HEK293 (cell line): ENCODE results near the gene BMPR1A.
A peak's percentile ranks its signal among the peaks of the same experiment; 100 is the strongest.

Experiments used
- CTCF ChIA-PET: fragments of 350-600 bp; formaldehyde crosslinking; extraction: SDS; loops from one replicate; lab custom pipeline; 2021; ENCODE audit warnings: antibody characterized with exemption; lab: Yijun Ruan, JAX
- POLR2A ChIA-PET: fragments of 300-600 bp; formaldehyde crosslinking; extraction: SDS; loops from one replicate; lab custom pipeline; 2020; ENCODE audit warnings: antibody characterized with exemption, inconsistent platforms; lab: Yijun Ruan, JAX
- H3K27ac ChIP-seq: fragments of 200-500 bp; sonication (Bioruptor generic); 2 replicates; pipeline ENCODE4 v1.5.1; 2014; ENCODE audit warnings: low read depth, low read length, control low read depth, inconsistent platforms; ENCODE audit errors: extremely low read depth
- H3K36me3 ChIP-seq, 2 experiments: fragments of 200-500 bp in 1 of 2; sonication (Bioruptor generic) in 1 of 2; 1 replicate in 1 of 2; 2 replicates in 1 of 2; pipeline ENCODE4 v1.5.1; 2014 to 2017; ENCODE audit warnings: inconsistent platforms in 2 of 2, low read length in 2 of 2; ENCODE audit not compliant: control insufficient read depth in 2 of 2, insufficient read depth in 1 of 2
- H3K4me1 ChIP-seq: fragments of 200-500 bp; sonication (Bioruptor generic); 2 replicates; pipeline ENCODE4 v1.5.1; 2014; ENCODE audit warnings: mild to moderate bottlenecking, low read length, inconsistent platforms; ENCODE audit not compliant: control insufficient read depth, insufficient read depth
- H3K4me3 ChIP-seq: 2 replicates; pipeline ENCODE4 v1.5.1; 2011; ENCODE audit warnings: low read depth, mild to moderate bottlenecking, control low read depth, low read length, moderate library complexity
- H3K9me3 ChIP-seq: fragments of 200-500 bp; sonication (Bioruptor generic); 2 replicates; pipeline ENCODE4 v1.5.1; 2014; ENCODE audit warnings: low read depth, low read length, inconsistent platforms; ENCODE audit not compliant: control insufficient read depth, insufficient read depth
- BCL6B ChIP-seq: fragments of 450-650 bp; formaldehyde crosslinking; IDR thresholded peaks from 2 replicates; pipeline ENCODE4 v1.5.1; 2017; ENCODE audit warnings: missing biosample characterization, missing genetic modification characterization
- HIC1 ChIP-seq: fragments of 450-650 bp; formaldehyde crosslinking; IDR thresholded peaks from 2 replicates; pipeline ENCODE4 v1.5.1; 2016; ENCODE audit warnings: missing biosample characterization, missing genetic modification characterization
- IKZF3 ChIP-seq: fragments of 450-650 bp; IDR thresholded peaks from 2 replicates; pipeline ENCODE4 v1.5.0; 2018; ENCODE audit warnings: missing biosample characterization, mild to moderate bottlenecking, missing genetic modification characterization, moderate library complexity
- REPIN1 ChIP-seq: fragments of 450-650 bp; formaldehyde crosslinking; IDR thresholded peaks from 2 replicates; pipeline ENCODE4 v1.5.1; 2017; ENCODE audit warnings: missing biosample characterization, missing genetic modification characterization, low read depth
- TSHZ1 ChIP-seq: fragments of 450-650 bp; formaldehyde crosslinking; IDR thresholded peaks from 2 replicates; pipeline ENCODE4 v1.5.1; 2016; ENCODE audit warnings: missing biosample characterization, missing genetic modification characterization, borderline replicate concordance
- WT1 ChIP-seq: fragments of 450-650 bp; formaldehyde crosslinking; IDR thresholded peaks from 2 replicates; pipeline ENCODE4 v1.5.1; 2016; ENCODE audit warnings: missing biosample characterization, missing genetic modification characterization
- ZBTB21 ChIP-seq: fragments of 450-650 bp; formaldehyde crosslinking; IDR thresholded peaks from 2 replicates; pipeline ENCODE4 v1.5.1; 2017; ENCODE audit warnings: missing biosample characterization, missing genetic modification characterization
- ZFHX2 ChIP-seq: fragments of 450-650 bp; formaldehyde crosslinking; conservative IDR thresholded peaks from 2 replicates; pipeline ENCODE4 v1.5.1; 2016; ENCODE audit warnings: missing biosample characterization, missing genetic modification characterization
- ZFP69B ChIP-seq: fragments of 450-650 bp; formaldehyde crosslinking; IDR thresholded peaks from 2 replicates; pipeline ENCODE4 v1.5.1; 2016; ENCODE audit warnings: missing biosample characterization, missing genetic modification characterization
- ZNF121 ChIP-seq: fragments of 450-650 bp; formaldehyde crosslinking; IDR thresholded peaks from 2 replicates; pipeline ENCODE4 v1.5.1; 2016; ENCODE audit warnings: missing biosample characterization, missing genetic modification characterization
- ZNF175 ChIP-seq: fragments of 450-650 bp; formaldehyde crosslinking; IDR thresholded peaks from 2 replicates; pipeline ENCODE4 v1.5.1; 2016; ENCODE audit warnings: missing biosample characterization, missing genetic modification characterization
- ZNF426 ChIP-seq: fragments of 450-650 bp; formaldehyde crosslinking; IDR thresholded peaks from 2 replicates; pipeline ENCODE4 v1.5.1; 2017; ENCODE audit warnings: missing biosample characterization, missing genetic modification characterization, mild to moderate bottlenecking, inconsistent platforms, moderate library complexity
- ZNF473 ChIP-seq: fragments of 450-650 bp; formaldehyde crosslinking; IDR thresholded peaks from 2 replicates; pipeline ENCODE4 v1.5.1; 2017; ENCODE audit warnings: missing biosample characterization, missing genetic modification characterization
- ZNF518A ChIP-seq: fragments of 450-650 bp; formaldehyde crosslinking; conservative IDR thresholded peaks from 2 replicates; pipeline ENCODE4 v1.5.1; 2016; ENCODE audit warnings: low read depth, missing biosample characterization, missing genetic modification characterization
- ZSCAN30 ChIP-seq: fragments of 450-650 bp; IDR thresholded peaks from 2 replicates; pipeline ENCODE4 v1.5.1; 2018; ENCODE audit warnings: missing biosample characterization, mild to moderate bottlenecking, missing genetic modification characterization, moderate library complexity

Gene BMPR1A

GRCh38 chr10:86723009-86723408 lies 33.4 kb upstream of the BMPR1A start (continued):
- no peak for TF ChIP-seq TSHZ1 (tag by site-specific recombination)
- no peak for TF ChIP-seq ZBTB21 (tag by site-specific recombination)

- POLR2A ChIA-PET: no interaction called here
- H3K36me3 ChIP-seq: no peaks in the 10 kb centered on the region
- H3K4me3 ChIP-seq: no peak overlapping the region
- H3K4me1 ChIP-seq: no peaks in the 10 kb centered on the region
- no peak overlapping the region for H3K27ac ChIP-seq
- TF ChIP-seq ZNF518A (tag by site-specific recombination) (0 out of 2 replicates have a peak, but pooled peaks have one; percentile 19), ZNF426 (tag by site-specific recombination) (0 out of 2 replicates have a peak, but pooled peaks have one; percentile 6), ZNF473 (no peak), ZFHX2 (tag by site-specific recombination) (no peak)
- H3K9me3 ChIP-seq: no peaks in the 10 kb centered on the region
- CTCF ChIA-PET: no interaction called here
Measured at GRCh38 chr10:86724445-86724844, 32.0 kb upstream of the BMPR1A start.

- H3K4me1 ChIP-seq: no peaks in the 10 kb centered on the region
- no peaks in the 10 kb centered on the region for H3K36me3 ChIP-seq
- no peak overlapping the region for H3K27ac ChIP-seq
- TF ChIP-seq REPIN1 (tag by site-specific recombination) (no peak), ZSCAN30 (tag by site-specific recombination) (no peak), BCL6B (no peak), WT1 (tag by site-specific recombination) (no peak), IKZF3 (tag by site-specific recombination) (no peak), ZNF121 (tag by site-specific recombination) (no peak), ZFP69B (no peak), HIC1 (tag by site-specific recombination) (no peak), ZNF175 (tag by site-specific recombination) (no peak)
- TF ChIP-seq, all 188 proteins: peak for 0
- ChIA-PET POLR2A (no interaction called here), CTCF (no interaction called here)
- Histone ChIP-seq H3K4me3 (no peak overlapping the region), H3K9me3 (no peaks in the 10 kb centered on the region)
Measured at GRCh38 chr10:86725980-86726676, 30.3 kb upstream of the BMPR1A start.
